ENCODE results near the gene PTPRCAP.

GRCh38 chr11:67448220-67448609 lies 10.7 kb upstream of the PTPRCAP start:
- TF ChIP-seq CTCF (IDR thresholded peaks at IDR 0.05) = no peak
- TF ChIP-seq POLR2A (IDR thresholded peaks at IDR 0.05) = no peak
- TF ChIP-seq EP300 (IDR thresholded peaks at IDR 0.05) = no peak
